Effector memory CD8-positive, alpha-beta T cell (primary cell): ENCODE measurements around the gene PLCH1.

ENCODE experiments used
- ATAC-seq: fragments of 150-1000 bp; cut with Tn5 transposase; replicated peaks from 2 replicates; pipeline ENCODE4 v1.10.0; 2021; ENCODE audit warnings: mild to moderate bottlenecking, moderate library complexity
- DNase-seq, 3 experiments: peaks; one replicate each; pipeline ENCODE4 v3.0.0; 2021
- H3K27ac Mint-ChIP-seq, 2 donors: one replicate each; pipeline ENCODE4 v1.8.0; 2022; ENCODE audit warnings: mild to moderate bottlenecking in 2 of 2, mixed read lengths in 2 of 2, moderate library complexity in 2 of 2
- H3K27me3 Mint-ChIP-seq, 2 donors: one replicate each; pipeline ENCODE4 v1.8.0; 2022; ENCODE audit warnings: mixed read lengths in 2 of 2
- H3K36me3 Mint-ChIP-seq: one replicate; pipeline ENCODE4 v1.8.0; 2022; ENCODE audit warnings: mild to moderate bottlenecking, moderate library complexity, mixed read lengths; ENCODE audit not compliant: insufficient read depth
- H3K4me1 Mint-ChIP-seq, 2 donors: one replicate each; pipeline ENCODE4 v1.8.0; 2022; ENCODE audit warnings: low read depth in 2 of 2, mixed read lengths in 2 of 2
- H3K4me3 Mint-ChIP-seq, 2 donors: one replicate each; pipeline ENCODE4 v1.8.0; 2022; ENCODE audit warnings: mild to moderate bottlenecking in 2 of 2, mixed read lengths in 2 of 2, moderate library complexity in 2 of 2
- H3K9me3 Mint-ChIP-seq, 2 donors: one replicate each; pipeline ENCODE4 v1.8.0; 2022; ENCODE audit warnings: mixed read lengths in 2 of 2

The PLCH1 gene

DNA sequence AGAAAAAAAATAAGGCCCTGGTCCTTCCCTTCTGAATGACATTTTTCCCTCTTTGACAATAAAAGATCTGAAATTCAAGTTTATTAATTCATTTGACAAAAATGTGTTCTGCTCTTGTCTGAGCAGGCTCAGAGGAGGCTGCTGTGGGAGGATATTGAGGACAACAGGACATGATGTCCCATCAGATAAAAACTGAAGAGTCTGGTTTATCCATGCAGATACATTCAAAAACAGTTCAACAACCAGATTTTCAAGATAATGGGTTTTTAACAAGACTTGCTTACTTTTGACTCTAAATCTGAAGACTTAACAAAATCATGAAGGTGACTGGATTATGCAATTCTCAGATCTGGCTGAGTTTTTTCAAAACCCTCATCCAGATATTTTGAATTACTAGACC is 414.5 kb downstream of the PLCH1 start:
- Mint-ChIP-seq H3K4me3 (no peak overlapping the region), H3K9me3 (no peaks in the 10 kb centered on the region), H3K27ac (no peak overlapping the region), H3K4me1 (peaks cover 0 to 1% of the 10 kb centered on the region in 2 donors), H3K27me3 (no peaks in the 10 kb centered on the region), H3K36me3 (no peaks in the 10 kb centered on the region)
- no peak for DNase-seq
- ATAC-seq, result no peak

DNA sequence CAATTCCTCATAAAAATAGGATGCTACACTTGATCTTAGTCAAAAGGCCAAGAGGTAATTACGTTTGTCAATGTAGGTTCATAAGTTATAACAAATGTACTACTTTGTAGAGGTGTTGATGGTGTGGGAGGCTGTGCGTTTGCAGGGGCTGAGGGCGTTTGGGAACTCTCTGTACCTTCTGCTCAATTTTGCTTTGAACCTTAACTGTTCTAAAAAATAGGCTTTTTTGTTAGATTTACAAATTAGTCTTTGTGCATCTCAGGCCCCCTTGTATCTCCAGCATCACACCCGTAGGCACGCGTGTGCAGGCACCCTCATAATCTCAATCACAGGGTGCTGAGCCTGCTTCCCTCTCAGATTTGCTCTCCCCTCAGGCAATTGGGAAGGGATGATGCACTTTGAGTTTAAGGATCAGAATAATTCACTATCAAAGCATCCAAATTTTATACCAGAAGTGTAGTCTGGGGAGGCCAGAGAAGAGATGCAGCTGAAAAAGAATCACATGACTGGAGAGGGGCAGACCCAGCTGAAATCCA is 415.3 kb downstream of the PLCH1 start:
- no peak overlapping the region for H3K4me3 Mint-ChIP-seq

DNA sequence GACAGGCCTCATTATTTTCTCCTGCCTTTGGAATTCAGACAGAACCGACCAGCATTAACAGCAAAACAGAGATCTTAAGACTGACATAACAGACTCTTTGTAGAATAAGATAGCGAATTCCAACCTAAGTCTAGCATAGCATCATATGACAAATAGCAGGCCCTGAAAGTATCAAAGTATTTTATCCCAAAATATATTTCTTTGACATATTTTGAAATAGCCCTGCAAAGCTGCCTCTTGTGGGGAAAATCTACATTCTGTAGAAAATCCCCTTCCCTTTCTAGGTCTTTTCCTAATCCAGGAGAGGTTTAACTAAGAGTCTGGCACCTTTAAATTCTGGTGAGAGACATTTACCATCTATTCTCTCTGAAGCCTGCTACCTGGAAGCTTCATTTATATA is 417.0 kb downstream of the PLCH1 start:
- DNase-seq (no peak), ATAC-seq (no peak)
- no peaks in the 10 kb centered on the region for H3K9me3 Mint-ChIP-seq
- no peak overlapping the region for H3K27ac Mint-ChIP-seq
- H3K27me3 Mint-ChIP-seq, result no peaks in the 10 kb centered on the region
- no peak overlapping the region for H3K4me3 Mint-ChIP-seq
- no peaks in the 10 kb centered on the region for H3K4me1 Mint-ChIP-seq
- no peaks in the 10 kb centered on the region for H3K36me3 Mint-ChIP-seq

More for the DNA sequence above, 415.3 kb downstream of the PLCH1 start:
- H3K27ac Mint-ChIP-seq, result no peak overlapping the region
- ATAC-seq, result no peak
- H3K9me3 Mint-ChIP-seq, result no peaks in the 10 kb centered on the region
- H3K4me1 Mint-ChIP-seq, result no peaks in the 10 kb centered on the region
- DNase-seq, result no peak
- no peaks in the 10 kb centered on the region for H3K27me3 Mint-ChIP-seq
- H3K36me3 Mint-ChIP-seq, result no peaks in the 10 kb centered on the region

DNA sequence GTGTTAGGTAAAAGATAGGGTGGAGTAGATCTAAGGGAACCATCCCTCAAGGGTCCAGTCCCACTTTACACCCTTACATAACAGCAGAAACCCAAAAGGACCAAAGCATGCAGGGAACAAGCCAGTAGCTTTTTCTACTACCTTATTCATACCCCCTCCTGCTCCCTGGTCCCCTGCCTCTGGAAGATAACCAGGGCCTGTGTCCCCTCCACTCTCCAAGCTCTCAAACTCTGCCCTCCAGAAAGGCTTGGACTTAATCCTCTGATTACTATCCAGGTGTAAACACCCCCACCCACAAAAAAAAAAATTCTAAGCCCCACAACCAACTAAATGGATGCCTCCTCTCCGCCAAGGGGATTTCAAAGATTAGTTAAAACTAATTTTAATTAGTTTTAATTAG is 417.4 kb downstream of the PLCH1 start:
- Mint-ChIP-seq H3K27ac (no peak overlapping the region), H3K4me3 (no peak overlapping the region)

DNA sequence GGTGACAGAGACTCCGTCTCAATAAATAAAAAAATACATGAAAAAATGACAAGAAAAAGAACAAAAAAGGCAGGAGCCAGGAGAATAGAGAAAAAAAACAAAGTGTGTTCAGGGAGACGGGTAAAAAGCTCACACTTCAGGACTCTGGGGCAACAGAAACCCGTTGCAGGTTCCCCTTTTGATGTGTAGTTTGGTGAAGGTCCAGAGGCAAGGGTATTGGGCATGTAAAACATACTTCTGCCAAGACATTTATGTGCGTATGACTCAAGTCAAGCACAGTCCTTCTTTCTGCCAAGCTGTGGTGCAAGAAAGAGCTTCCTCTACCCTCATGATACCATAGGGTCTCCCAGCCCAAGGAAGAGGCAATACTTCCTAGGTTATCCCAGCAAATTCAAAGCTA is 418.0 kb downstream of the PLCH1 start:
- H3K4me1 Mint-ChIP-seq, result no peaks in the 10 kb centered on the region
- ATAC-seq (no peak), DNase-seq (no peak)
- H3K27me3 Mint-ChIP-seq, result no peaks in the 10 kb centered on the region
- no peak overlapping the region for H3K27ac Mint-ChIP-seq
- H3K9me3 Mint-ChIP-seq, result no peaks in the 10 kb centered on the region
- no peaks in the 10 kb centered on the region for H3K36me3 Mint-ChIP-seq
- no peak overlapping the region for H3K4me3 Mint-ChIP-seq

More for the DNA sequence above, 417.4 kb downstream of the PLCH1 start:
- Mint-ChIP-seq H3K4me1 (no peaks in the 10 kb centered on the region), H3K36me3 (no peaks in the 10 kb centered on the region), H3K9me3 (no peaks in the 10 kb centered on the region), H3K27me3 (no peaks in the 10 kb centered on the region)
- no peak for DNase-seq
- ATAC-seq, result no peak

DNA sequence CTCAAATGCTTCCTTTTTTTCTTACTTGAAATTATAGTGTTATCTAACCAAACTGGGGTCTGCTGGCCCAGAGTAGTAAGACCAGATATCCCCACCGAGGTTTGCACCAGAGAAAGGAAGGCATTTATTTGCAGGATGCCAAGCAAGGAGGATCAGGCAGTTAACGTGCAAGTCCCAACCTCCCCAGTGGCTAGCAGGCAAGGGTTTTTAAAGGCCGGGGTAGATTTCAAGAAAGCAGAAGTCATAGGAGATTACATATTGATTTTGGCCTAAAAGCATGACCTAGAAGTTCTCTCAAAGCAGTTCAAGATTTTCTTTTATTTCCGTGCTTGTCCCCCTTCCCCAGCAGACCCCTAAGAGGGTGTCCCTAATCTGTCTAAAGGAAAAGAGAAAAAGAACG is 418.6 kb downstream of the PLCH1 start:
- Mint-ChIP-seq H3K9me3 (no peaks in the 10 kb centered on the region), H3K4me3 (no peak overlapping the region), H3K36me3 (no peaks in the 10 kb centered on the region), H3K27me3 (no peaks in the 10 kb centered on the region), H3K27ac (no peak overlapping the region), H3K4me1 (no peaks in the 10 kb centered on the region)
- ATAC-seq (no peak), DNase-seq (no peak)
